Astrocyte (in vitro differentiated cells and primary cell): ENCODE measurements around the gene ARL2BP. TPM values are rescaled to one million over a fixed set of nuclear protein-coding genes. Genes with fewer than 3 reads are reported as not detected.

Source experiments
- DNase-seq: peaks from one replicate; pipeline ENCODE4 v3.0.0-alpha.2; 2010; ENCODE audit warnings: low read depth
- FAIRE-seq: peaks from 2 replicates; lab custom pipeline; 2011; peaks lifted over from hg19 to GRCh38; lab: Jason Lieb, UNC
- H2AFZ ChIP-seq: 2 replicates; pipeline ENCODE4 v1.6.0; 2012; ENCODE audit warnings: low read depth, low read length, inconsistent platforms
- H3K27ac ChIP-seq: 2 replicates; pipeline ENCODE4 v1.5.1; 2011; ENCODE audit warnings: low read depth, low read length, inconsistent platforms
- H3K27me3 ChIP-seq: 2 replicates; pipeline ENCODE4 v1.6.0; 2011; ENCODE audit warnings: low read length, inconsistent platforms; ENCODE audit not compliant: insufficient read depth
- H3K36me3 ChIP-seq: 2 replicates; pipeline ENCODE4 v1.5.1; 2011; ENCODE audit warnings: low read length, inconsistent platforms; ENCODE audit not compliant: insufficient read depth
- H3K4me1 ChIP-seq: 2 replicates; pipeline ENCODE4 v1.5.1; 2011; ENCODE audit warnings: low read length, inconsistent platforms; ENCODE audit not compliant: insufficient read depth
- H3K4me2 ChIP-seq: 2 replicates; pipeline ENCODE4 v1.6.0; 2012; ENCODE audit warnings: low read length, inconsistent platforms
- H3K4me3 ChIP-seq: 2 replicates; pipeline ENCODE4 v1.5.1; 2011; ENCODE audit warnings: low read depth, mild to moderate bottlenecking, low read length, inconsistent platforms; ENCODE audit not compliant: insufficient read depth
- H3K79me2 ChIP-seq: 2 replicates; pipeline ENCODE4 v1.6.0; 2012; ENCODE audit warnings: mild to moderate bottlenecking, low read length, inconsistent platforms; ENCODE audit not compliant: insufficient read depth
- H3K9ac ChIP-seq: 2 replicates; pipeline ENCODE4 v1.6.0; 2012; ENCODE audit warnings: mild to moderate bottlenecking, low read length, inconsistent platforms
- H3K9me3 ChIP-seq: 2 replicates; pipeline ENCODE4 v1.5.1; 2012; ENCODE audit warnings: low read depth, mild to moderate bottlenecking, low read length, inconsistent platforms; ENCODE audit not compliant: insufficient read depth
- H4K20me1 ChIP-seq: 2 replicates; pipeline ENCODE4 v1.6.0; 2012; ENCODE audit warnings: low read length, inconsistent platforms; ENCODE audit not compliant: insufficient read depth
- H3K27ac Mint-ChIP-seq: one replicate; pipeline ENCODE4 v1.8.0; 2021; ENCODE audit warnings: mild to moderate bottlenecking, mixed read lengths; ENCODE audit not compliant: unreplicated experiment
- H3K27me3 Mint-ChIP-seq: one replicate; pipeline ENCODE4 v1.8.0; 2021; ENCODE audit warnings: low read depth, mixed read lengths; ENCODE audit not compliant: unreplicated experiment
- H3K36me3 Mint-ChIP-seq: one replicate; pipeline ENCODE4 v1.8.0; 2021; ENCODE audit warnings: low read depth, mixed read lengths; ENCODE audit not compliant: unreplicated experiment
- H3K4me1 Mint-ChIP-seq: one replicate; pipeline ENCODE4 v1.8.0; 2021; ENCODE audit warnings: low read depth, mixed read lengths; ENCODE audit not compliant: unreplicated experiment
- H3K4me3 Mint-ChIP-seq: one replicate; pipeline ENCODE4 v1.8.0; 2021; ENCODE audit warnings: mild to moderate bottlenecking, moderate library complexity, mixed read lengths; ENCODE audit not compliant: unreplicated experiment
- H3K9me3 Mint-ChIP-seq: one replicate; pipeline ENCODE4 v1.8.0; 2021; ENCODE audit warnings: mild to moderate bottlenecking, mixed read lengths; ENCODE audit not compliant: unreplicated experiment
- EZH2 ChIP-seq: IDR thresholded peaks from 2 replicates; pipeline ENCODE4 v1.6.1; 2012; ENCODE audit warnings: mild to moderate bottlenecking, low read length, inconsistent platforms; ENCODE audit not compliant: insufficient read depth
- total RNA-seq: library from RNA; stranded (reverse); gene quantifications from 2 replicates; pipeline ENCODE4 v1.2.1, GENCODE V29; 2021
- TF ChIP-seq, protein P1 (sequence below): IDR thresholded peaks from 2 replicates; pipeline ENCODE4 v1.5.1; 2011; ENCODE audit warnings: low read depth, mild to moderate bottlenecking, inconsistent platforms, low read length, moderate library complexity; ENCODE audit not compliant: insufficient read depth

ARL2BP gene
- total RNA-seq, 1 donor from 2014 or later: 71.1 TPM

DNA sequence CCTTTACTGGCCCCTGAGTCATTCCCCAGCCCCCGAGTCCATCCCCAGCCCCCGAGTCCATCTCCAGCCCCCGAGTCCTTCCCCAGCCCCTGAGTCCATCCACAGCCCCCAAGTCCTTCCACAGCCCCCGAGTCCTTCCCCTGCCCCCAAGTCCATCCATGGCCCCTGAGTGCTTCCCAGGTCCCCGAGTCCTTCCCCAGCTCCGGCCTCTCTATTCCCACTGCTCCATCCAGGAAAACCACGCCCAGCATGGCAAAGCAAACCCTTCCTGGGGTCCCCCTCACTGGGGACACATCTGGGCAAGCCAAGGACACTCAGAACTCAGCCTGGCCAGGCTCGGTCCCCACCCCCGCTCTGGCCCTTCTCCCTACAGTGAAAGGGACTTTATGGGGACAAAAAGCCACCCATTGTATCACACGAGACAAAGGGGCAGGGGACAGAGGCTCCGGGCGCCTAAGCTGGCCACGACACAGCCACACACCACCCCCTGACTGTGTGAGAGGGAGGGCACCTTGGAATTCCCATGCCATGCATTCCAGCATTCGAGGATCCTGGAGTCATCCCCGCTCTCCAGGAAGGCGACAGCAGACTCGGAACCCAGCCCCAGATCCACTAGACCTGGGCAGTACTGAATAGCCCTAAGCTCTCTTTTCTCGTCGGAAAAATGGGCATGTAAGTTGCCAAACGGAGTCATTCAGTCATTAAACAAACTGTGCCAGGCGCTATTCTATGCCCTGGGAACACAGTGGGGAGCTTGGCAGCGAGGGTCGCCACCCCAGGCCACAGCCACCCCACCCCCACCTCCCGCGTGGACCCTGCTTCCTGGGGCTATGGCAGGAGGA, 25.4 kb downstream of the ARL2BP start:
- no peak overlapping the region for H3K27ac ChIP-seq
- TF ChIP-seq, protein P1, sequence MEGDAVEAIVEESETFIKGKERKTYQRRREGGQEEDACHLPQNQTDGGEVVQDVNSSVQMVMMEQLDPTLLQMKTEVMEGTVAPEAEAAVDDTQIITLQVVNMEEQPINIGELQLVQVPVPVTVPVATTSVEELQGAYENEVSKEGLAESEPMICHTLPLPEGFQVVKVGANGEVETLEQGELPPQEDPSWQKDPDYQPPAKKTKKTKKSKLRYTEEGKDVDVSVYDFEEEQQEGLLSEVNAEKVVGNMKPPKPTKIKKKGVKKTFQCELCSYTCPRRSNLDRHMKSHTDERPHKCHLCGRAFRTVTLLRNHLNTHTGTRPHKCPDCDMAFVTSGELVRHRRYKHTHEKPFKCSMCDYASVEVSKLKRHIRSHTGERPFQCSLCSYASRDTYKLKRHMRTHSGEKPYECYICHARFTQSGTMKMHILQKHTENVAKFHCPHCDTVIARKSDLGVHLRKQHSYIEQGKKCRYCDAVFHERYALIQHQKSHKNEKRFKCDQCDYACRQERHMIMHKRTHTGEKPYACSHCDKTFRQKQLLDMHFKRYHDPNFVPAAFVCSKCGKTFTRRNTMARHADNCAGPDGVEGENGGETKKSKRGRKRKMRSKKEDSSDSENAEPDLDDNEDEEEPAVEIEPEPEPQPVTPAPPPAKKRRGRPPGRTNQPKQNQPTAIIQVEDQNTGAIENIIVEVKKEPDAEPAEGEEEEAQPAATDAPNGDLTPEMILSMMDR: no peak
- no peak for TF ChIP-seq EZH2
- H3K4me2 ChIP-seq: no peak overlapping the region
- Mint-ChIP-seq H3K36me3 (no peaks in the 10 kb centered on the region), H3K27me3 (peaks cover 3% of the 10 kb centered on the region), H3K4me1 (peaks cover 14% of the 10 kb centered on the region), H3K27ac (no peak overlapping the region), H3K4me3 (no peak overlapping the region), H3K9me3 (no peaks in the 10 kb centered on the region)
- no peaks in the 10 kb centered on the region for H3K79me2 ChIP-seq
- FAIRE-seq: no peak
- H3K9me3 ChIP-seq: no peaks in the 10 kb centered on the region
- H4K20me1 ChIP-seq: no peaks in the 10 kb centered on the region
- H3K36me3 ChIP-seq: no peaks in the 10 kb centered on the region
- DNase-seq: no peak
- no peak overlapping the region for H2AFZ ChIP-seq
- no peaks in the 10 kb centered on the region for H3K27me3 ChIP-seq
- H3K4me3 ChIP-seq: no peak overlapping the region
- H3K9ac ChIP-seq: no peak overlapping the region
- H3K4me1 ChIP-seq: peaks cover 5% of the 10 kb centered on the region

DNA sequence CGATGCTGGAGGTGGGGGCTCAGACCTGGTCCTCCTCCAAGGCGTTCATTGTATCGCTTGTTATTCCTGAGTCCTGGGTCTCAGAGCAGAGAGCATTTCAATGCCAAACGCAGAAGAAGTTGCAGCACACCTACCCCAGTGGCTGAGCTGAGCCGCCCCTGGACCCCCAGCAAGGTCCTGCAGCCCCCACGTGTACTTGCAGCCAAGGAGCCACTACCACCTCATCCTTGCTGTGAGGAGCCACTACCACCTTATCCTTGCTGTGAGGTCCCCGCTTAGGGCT, 25.9 kb downstream of the ARL2BP start:
- no peak overlapping the region for H3K4me3 ChIP-seq
- Mint-ChIP-seq H3K27ac (no peak overlapping the region), H3K9me3 (no peaks in the 10 kb centered on the region)

More for the DNA sequence above, 25.9 kb downstream of the ARL2BP start:
- Histone ChIP-seq H3K79me2 (no peaks in the 10 kb centered on the region), H3K4me1 (peaks cover 5% of the 10 kb centered on the region), H3K9me3 (no peaks in the 10 kb centered on the region), H2AFZ (no peak overlapping the region), H3K36me3 (no peaks in the 10 kb centered on the region), H3K9ac (no peak overlapping the region), H4K20me1 (no peaks in the 10 kb centered on the region), H3K4me2 (no peak overlapping the region), H3K27ac (no peak overlapping the region), H3K27me3 (no peaks in the 10 kb centered on the region)
- FAIRE-seq (no peak), DNase-seq (no peak)
- Mint-ChIP-seq H3K36me3 (no peaks in the 10 kb centered on the region), H3K4me1 (peaks cover 15% of the 10 kb centered on the region), H3K4me3 (no peak overlapping the region), H3K27me3 (peaks cover 3% of the 10 kb centered on the region)
- TF ChIP-seq, protein P1: no peak
- no peak for TF ChIP-seq EZH2
